Naive thymus-derived CD8-positive, alpha-beta T cell (primary cell): ENCODE data around the gene METTL16. TPM values are rescaled to one million over a fixed set of nuclear protein-coding genes. Genes with fewer than 3 reads are reported as not detected.
"Not testable (repeated sequence)": the region's sequence is repeated elsewhere in the genome, so short reads cannot be mapped to it uniquely, and the experiment has no call there.

Source experiments
- ATAC-seq, 2 donors: fragments of 150-1000 bp; cut with Tn5 transposase in 1 of 2; sonication (Bioruptor Pico), chemical (Tn5 transposase) in 1 of 2; 1 replicate in 1 of 2; 2 replicates in 1 of 2; pipeline ENCODE4 v1.10.0; 2021; ENCODE audit warnings: mild to moderate bottlenecking in 2 of 2, moderate library complexity in 2 of 2
- POLR2A ChIA-PET: fragments of 350-600 bp; sonication (Branson Sonifier 250); formaldehyde crosslinking; loops from one replicate; lab custom pipeline; 2021; ENCODE audit warnings: antibody characterized with exemption; lab: Charles Lee
- DNase-seq, 10 donors: peaks; one replicate each; pipeline versions ENCODE4 v3.0.0 to v3.0.0-alpha.2; 2020 to 2022
- H3K27ac Mint-ChIP-seq, 10 donors: one replicate each; pipeline ENCODE4 v1.8.0; 2020 to 2022; ENCODE audit warnings: mild to moderate bottlenecking in 10 of 10, mixed read lengths in 10 of 10, moderate library complexity in 4 of 10, inconsistent platforms in 1 of 10
- H3K27me3 Mint-ChIP-seq, 5 donors: one replicate each; pipeline ENCODE4 v1.8.0; 2021 to 2022; ENCODE audit warnings: mixed read lengths in 5 of 5
- H3K36me3 Mint-ChIP-seq, 3 donors: one replicate each; pipeline ENCODE4 v1.8.0; 2020 to 2022; ENCODE audit warnings: mixed read lengths in 3 of 3, mild to moderate bottlenecking in 2 of 3, inconsistent platforms in 1 of 3
- H3K4me1 Mint-ChIP-seq, 4 donors: one replicate each; pipeline ENCODE4 v1.8.0; 2021 to 2022; ENCODE audit warnings: mixed read lengths in 4 of 4
- H3K4me3 Mint-ChIP-seq, 10 donors: one replicate each; pipeline ENCODE4 v1.8.0; 2020 to 2022; ENCODE audit warnings: mild to moderate bottlenecking in 10 of 10, mixed read lengths in 10 of 10, moderate library complexity in 6 of 10, inconsistent platforms in 1 of 10
- H3K9me3 Mint-ChIP-seq, 9 donors: one replicate each; pipeline ENCODE4 v1.8.0; 2020 to 2022; ENCODE audit warnings: mixed read lengths in 9 of 9, mild to moderate bottlenecking in 3 of 9, inconsistent platforms in 1 of 9, moderate library complexity in 1 of 9
- polyA plus RNA-seq, 3 donors: library from polyadenylated mRNA; unstranded; fragments of 300-500 nt; fragmentation: Illumina TruSeq; gene quantifications; one replicate each; pipeline ENCODE4 v1.2.3, GENCODE V29; 2021
- total RNA-seq, 8 experiments: library from RNA in 2 of 8; stranded (reverse) in 2 of 8; gene quantifications; one replicate each; pipeline ENCODE4 v1.2.3 and lab custom pipeline; 2021 to 2026

The METTL16 gene
- total and polyA plus RNA-seq, 5 experiments from 2014 or later = 18.7 to 67.2 (median 35.1) TPM

DNA sequence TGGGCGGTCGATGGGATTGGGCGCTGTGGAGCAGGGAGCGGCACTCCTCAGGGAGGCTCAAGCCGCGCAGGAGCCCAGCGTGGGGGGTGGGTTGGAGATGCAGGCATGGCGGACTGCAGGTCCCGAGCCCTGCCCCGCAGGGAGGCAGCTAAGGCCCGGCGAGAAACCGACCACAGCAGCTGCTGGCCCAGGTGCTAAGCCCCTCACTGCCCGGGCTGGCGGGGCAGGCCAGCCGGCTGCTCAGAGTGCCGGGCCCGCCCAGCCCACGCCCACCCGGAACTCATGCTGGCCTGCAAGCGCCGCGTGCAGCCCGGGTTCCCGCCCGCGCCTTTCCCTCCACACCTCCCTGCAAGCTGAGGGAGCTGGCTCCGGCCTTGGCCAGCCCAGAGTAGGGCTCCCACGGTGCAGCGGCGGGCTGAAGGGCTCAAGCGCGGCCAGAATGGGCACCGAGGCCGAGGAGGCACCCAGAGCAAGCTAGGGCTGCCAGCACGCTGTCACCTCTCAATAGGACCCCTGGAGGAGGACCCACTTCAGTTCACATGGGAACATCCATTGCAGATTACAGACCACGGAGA, 20.5 kb upstream of the METTL16 start:
- POLR2A ChIA-PET = no interaction called here
- Mint-ChIP-seq H3K36me3 (no peaks in the 10 kb centered on the region), H3K27me3 (no peaks in the 10 kb centered on the region), H3K9me3 (no peaks in the 10 kb centered on the region), H3K4me1 (peaks cover 6 to 13% (median 11%) of the 10 kb centered on the region in 4 donors), H3K27ac (no peak overlapping the region), H3K4me3 (no peak overlapping the region)
- DNase-seq = no peak
- no peak for ATAC-seq

DNA sequence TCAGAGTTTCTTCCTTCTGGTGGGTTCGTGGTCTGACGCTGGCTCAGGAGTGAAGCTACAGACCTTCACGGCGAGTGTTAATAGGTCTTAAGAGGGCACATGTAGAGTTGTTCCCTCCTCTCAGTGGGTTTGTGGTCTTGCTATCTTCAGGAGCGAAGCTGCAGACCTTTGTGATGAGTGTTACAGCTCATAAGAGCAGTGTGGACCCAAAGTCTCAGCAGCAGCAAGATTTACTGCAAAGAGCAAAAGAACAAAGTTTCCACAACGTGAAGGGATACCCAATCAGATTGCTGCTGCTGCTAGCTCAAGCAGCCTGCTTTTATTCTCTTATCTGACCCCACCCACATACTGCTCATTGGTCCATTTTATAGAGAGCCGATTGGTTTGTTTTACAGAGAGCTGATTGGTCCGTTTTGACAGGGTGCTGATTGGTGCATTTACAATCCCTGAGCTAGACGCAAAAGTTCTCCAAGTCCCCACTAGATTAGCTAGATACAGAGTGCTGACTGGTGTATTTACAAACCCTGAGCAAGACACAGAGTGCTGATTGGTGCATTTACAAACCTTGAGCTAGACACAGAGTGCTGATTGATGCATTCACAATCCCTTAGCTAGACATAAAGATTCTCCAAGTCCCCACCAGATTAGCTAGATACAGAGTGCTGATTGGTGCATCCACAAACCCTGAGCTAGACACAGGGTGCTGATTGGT, 19.7 kb upstream of the METTL16 start:
- POLR2A ChIA-PET = interaction anchor here (1.1 kb wide), 1 partner anchor 20 kb away, joined by 3 read pairs; the partner anchor contains the start of gene METTL16

DNA sequence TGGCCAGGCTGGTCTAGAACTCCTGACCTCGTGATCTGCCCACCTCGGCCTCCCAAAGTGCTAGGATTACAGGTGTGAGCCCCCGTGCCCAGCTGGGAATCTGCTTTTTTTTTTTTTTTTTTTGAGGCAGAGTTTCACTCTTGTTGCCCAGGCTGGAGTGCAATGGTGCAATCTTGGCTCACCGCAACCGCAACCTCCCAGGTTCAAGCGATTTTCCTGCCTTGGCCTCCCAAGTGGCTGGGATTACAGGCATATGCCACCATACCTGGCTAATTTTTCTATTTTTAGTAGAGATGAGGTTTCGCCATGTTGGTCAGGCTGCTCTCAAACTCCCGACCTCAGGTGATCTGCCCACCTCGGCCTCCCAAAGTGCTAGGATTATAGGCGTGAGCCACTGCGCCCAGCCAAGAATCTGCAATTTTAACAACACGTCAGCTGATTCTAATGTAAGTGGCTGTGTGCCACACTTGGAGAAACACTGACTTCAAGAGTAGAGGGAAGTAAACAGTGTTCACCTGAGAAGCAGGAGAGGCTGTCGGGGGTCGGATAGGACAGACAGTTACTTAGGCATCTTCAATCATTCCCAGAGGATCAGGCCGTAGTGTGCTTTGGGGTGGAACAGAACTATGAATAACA, 10.2 kb upstream of the METTL16 start:
- H3K27ac Mint-ChIP-seq, POLR2A ChIA-PET, H3K4me1 Mint-ChIP-seq, ATAC-seq, H3K9me3 Mint-ChIP-seq, DNase-seq, H3K27me3 Mint-ChIP-seq, H3K4me3 Mint-ChIP-seq, H3K36me3 Mint-ChIP-seq: not testable (repeated sequence)

More for the DNA sequence above, 19.7 kb upstream of the METTL16 start:
- ATAC-seq (peak; percentile 63 to 88), DNase-seq (peak in 7 of 10 donors; percentile 24 to 63 (median 29))
- peaks cover 6 to 13% (median 11%) of the 10 kb centered on the region in 4 donors for H3K4me1 Mint-ChIP-seq
- not testable (repeated sequence) for H3K36me3 Mint-ChIP-seq, H3K9me3 Mint-ChIP-seq, H3K27me3 Mint-ChIP-seq
- peak overlapping the region; percentile 62 to 87 (median 73) for H3K4me3 Mint-ChIP-seq
- H3K27ac Mint-ChIP-seq = peak overlapping the region; percentile 56 to 89 (median 76)

DNA sequence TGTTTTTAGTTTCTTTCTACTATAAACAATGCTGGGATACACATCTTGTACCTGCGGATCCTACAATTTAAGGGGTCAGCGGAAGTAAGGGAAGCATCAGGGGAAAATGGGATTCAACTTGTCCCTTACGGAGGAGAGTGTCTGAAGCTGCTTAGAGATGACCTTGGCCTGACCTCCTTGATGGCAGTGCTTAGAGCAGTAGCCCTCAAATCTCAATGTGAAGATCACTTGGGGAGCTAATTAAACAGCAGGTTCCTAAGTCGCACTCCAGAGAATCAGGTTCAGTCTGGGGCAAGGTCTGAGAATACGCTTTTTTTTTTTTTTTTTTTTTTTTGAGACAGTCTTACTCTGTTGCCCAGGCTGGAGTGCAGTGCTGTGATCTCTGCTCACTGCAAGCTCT, 9.6 kb upstream of the METTL16 start:
- POLR2A ChIA-PET = no interaction called here
- no peak for ATAC-seq
- peaks cover 0 to 1% (median 0%) of the 10 kb centered on the region in 5 donors for H3K27me3 Mint-ChIP-seq
- no peak overlapping the region for H3K27ac Mint-ChIP-seq
- no peaks in the 10 kb centered on the region for H3K36me3 Mint-ChIP-seq
- DNase-seq = no peak
- no peak overlapping the region for H3K4me3 Mint-ChIP-seq
- H3K9me3 Mint-ChIP-seq = no peaks in the 10 kb centered on the region
- H3K4me1 Mint-ChIP-seq = no peaks in the 10 kb centered on the region

DNA sequence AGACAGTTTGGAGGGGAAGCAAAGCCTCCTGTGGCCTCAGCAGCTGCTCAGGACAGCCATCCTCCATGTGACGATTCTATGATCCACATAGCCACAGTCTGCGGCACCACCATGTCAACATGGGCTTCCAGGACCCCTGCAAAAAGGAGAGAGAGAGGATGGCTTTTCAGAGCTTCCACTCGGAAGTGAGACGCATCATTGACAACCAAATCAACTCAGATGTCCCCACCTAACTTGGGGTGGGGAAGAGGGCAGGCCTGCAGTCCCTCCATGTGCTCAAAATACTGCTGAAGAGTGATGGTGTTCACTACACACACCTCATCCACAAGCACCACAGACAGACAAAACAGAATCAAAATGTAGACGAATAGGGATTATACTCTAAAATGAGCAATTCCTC, 5.9 kb upstream of the METTL16 start:
- H3K4me1 Mint-ChIP-seq = peaks cover 0 to 3% (median 0%) of the 10 kb centered on the region in 4 donors
- DNase-seq = no peak
- H3K4me3 Mint-ChIP-seq = no peak overlapping the region
- POLR2A ChIA-PET = no interaction called here
- no peak for ATAC-seq
- no peaks in the 10 kb centered on the region for H3K36me3 Mint-ChIP-seq
- no peaks in the 10 kb centered on the region for H3K9me3 Mint-ChIP-seq
- H3K27ac Mint-ChIP-seq = no peak overlapping the region
- peaks cover 0 to 1% (median 0%) of the 10 kb centered on the region in 5 donors for H3K27me3 Mint-ChIP-seq

DNA sequence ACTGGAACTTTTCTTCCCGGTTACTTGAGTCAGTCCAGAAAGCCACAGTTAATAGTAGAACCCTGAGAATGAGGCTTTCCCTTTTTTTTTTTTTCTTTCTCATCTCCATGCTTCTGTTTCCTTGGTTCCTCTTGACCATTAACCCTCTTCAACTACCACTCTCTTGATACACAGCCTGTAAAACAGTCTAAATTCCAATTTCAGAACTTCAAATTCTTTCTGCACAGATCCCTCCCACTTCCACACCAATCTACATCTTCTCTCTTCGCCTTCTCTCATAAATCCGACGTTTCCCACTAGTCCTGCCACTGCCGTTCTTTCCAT, 588 bp downstream of the METTL16 start:
- Mint-ChIP-seq H3K27me3 (no peaks in the 10 kb centered on the region), H3K4me3 (no peak overlapping the region), H3K4me1 (peaks cover 12 to 17% (median 14%) of the 10 kb centered on the region in 4 donors), H3K36me3 (peaks cover 0 to 14% (median 5%) of the 10 kb centered on the region in 3 donors), H3K9me3 (no peaks in the 10 kb centered on the region), H3K27ac (no peak overlapping the region)
- no peak for ATAC-seq
- POLR2A ChIA-PET = interaction anchor here (0.5 to 3.2 kb wide), 13 partner anchors 13 to 1200 kb away, joined by 3 to 22 read pairs (median 4); partner anchors contain the start of gene PAFAH1B1
- DNase-seq = no peak

DNA sequence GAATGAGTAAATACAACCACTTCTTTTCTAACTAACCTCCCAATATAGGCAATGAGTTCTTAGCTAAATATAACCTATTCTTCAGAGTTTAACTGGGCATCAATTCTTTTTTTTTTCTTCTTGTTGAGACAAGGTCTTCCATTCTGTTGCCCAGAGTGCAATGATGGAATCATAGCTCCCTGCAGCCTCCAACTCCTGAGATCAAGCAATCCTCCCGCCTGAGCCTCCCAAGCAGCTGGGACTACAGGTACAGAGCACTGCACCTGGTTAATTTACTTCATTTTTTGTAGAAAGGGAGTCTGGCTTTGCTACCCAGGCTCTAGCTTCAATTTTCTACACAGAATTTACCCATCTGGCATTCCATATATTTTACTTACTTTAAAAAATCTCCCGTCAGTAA, 1.1 kb downstream of the METTL16 start:
- POLR2A ChIA-PET = interaction anchor here (1.8 to 3.2 kb wide), 3 partner anchors 24 to 111 kb away, joined by 6 to 22 read pairs (median 9); partner anchors contain the start of gene PAFAH1B1
- Mint-ChIP-seq H3K9me3 (no peaks in the 10 kb centered on the region), H3K4me1 (peaks cover 18 to 22% (median 18%) of the 10 kb centered on the region in 4 donors), H3K4me3 (no peak overlapping the region), H3K27ac (peak overlapping the region in 2 of 10 donors; percentile 74 to 75), H3K27me3 (no peaks in the 10 kb centered on the region), H3K36me3 (peaks cover 5 to 19% (median 10%) of the 10 kb centered on the region in 3 donors)
- ATAC-seq (no peak), DNase-seq (no peak)

DNA sequence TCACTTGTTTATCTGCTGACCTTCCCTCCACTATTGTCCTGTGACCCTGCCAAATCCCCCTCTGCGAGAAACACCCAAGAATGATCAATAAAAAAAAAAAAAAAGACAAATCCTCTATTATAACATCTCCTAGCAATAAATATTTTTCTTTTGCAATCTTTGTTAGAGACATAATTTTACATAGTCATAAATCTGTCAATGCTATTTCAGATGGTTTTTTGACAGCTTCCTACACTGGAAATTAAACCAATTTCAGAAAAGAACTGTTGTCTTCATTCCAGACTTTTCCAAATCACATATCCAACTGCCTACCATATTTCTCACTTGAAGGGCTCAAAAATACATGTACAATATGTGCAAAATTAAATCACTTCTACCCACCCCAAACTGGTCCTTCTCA, 3.7 kb downstream of the METTL16 start:
- H3K4me1 Mint-ChIP-seq = peaks cover 22 to 33% (median 28%) of the 10 kb centered on the region in 4 donors
- H3K4me3 Mint-ChIP-seq = peak overlapping the region in 3 of 10 donors; percentile 1 to 41 (median 22)
- ATAC-seq = no peak
- H3K36me3 Mint-ChIP-seq = peaks cover 10 to 27% (median 17%) of the 10 kb centered on the region in 3 donors
- POLR2A ChIA-PET = no interaction called here
- no peaks in the 10 kb centered on the region for H3K27me3 Mint-ChIP-seq
- DNase-seq = no peak
- peak overlapping the region in 5 of 10 donors; percentile 6 to 61 (median 51) for H3K27ac Mint-ChIP-seq
- no peaks in the 10 kb centered on the region for H3K9me3 Mint-ChIP-seq

DNA sequence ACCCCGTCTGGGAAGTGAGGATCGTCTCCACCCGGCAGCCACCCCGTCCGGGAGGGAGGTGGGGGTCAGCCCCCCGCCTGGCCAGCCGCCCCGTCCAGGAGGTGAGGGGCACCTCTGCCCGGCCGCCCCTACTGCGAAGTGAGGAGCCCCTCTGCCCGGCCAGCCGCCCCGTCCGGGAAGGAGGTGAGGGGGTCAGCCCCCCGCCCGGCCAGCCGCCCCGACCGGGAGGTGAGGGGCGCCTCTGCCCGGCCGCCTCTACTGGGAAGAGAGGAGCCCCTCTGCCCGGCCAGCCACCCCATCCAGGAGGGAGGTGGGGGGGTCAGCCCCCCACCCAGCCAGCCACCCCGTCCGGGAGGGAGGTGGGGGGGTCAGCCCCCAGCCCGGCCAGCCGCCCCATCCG, 4.7 kb downstream of the METTL16 start:
- peaks cover 13 to 37% (median 17%) of the 10 kb centered on the region in 3 donors for H3K36me3 Mint-ChIP-seq
- H3K27ac Mint-ChIP-seq, H3K9me3 Mint-ChIP-seq, POLR2A ChIA-PET, DNase-seq, H3K4me3 Mint-ChIP-seq, H3K27me3 Mint-ChIP-seq, ATAC-seq: not testable (repeated sequence)
- peaks cover 23 to 35% (median 31%) of the 10 kb centered on the region in 4 donors for H3K4me1 Mint-ChIP-seq

DNA sequence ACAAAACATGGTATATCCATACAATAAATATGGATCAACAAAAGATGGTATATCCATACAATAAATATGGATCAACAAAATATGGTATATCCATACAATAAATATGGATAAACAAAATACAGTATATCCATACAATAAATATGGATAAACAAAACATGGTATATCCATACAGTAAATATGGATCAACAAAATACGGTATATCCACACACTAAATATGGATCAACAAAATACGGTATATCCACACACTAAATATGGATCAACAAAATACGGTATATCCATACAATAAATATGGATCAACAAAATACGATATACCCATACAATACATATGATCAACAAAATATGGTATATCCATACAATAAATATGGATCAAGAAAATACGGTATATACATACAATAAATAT, 8.1 kb downstream of the METTL16 start:
- POLR2A ChIA-PET = no interaction called here
- no peak overlapping the region for H3K4me3 Mint-ChIP-seq
- DNase-seq = no peak
- H3K4me1 Mint-ChIP-seq = peaks cover 19 to 33% (median 27%) of the 10 kb centered on the region in 4 donors
- no peak overlapping the region for H3K27ac Mint-ChIP-seq
- H3K36me3 Mint-ChIP-seq = peaks cover 17 to 64% (median 19%) of the 10 kb centered on the region in 3 donors
- ATAC-seq = no peak
- no peaks in the 10 kb centered on the region for H3K27me3 Mint-ChIP-seq
- H3K9me3 Mint-ChIP-seq = no peaks in the 10 kb centered on the region

DNA sequence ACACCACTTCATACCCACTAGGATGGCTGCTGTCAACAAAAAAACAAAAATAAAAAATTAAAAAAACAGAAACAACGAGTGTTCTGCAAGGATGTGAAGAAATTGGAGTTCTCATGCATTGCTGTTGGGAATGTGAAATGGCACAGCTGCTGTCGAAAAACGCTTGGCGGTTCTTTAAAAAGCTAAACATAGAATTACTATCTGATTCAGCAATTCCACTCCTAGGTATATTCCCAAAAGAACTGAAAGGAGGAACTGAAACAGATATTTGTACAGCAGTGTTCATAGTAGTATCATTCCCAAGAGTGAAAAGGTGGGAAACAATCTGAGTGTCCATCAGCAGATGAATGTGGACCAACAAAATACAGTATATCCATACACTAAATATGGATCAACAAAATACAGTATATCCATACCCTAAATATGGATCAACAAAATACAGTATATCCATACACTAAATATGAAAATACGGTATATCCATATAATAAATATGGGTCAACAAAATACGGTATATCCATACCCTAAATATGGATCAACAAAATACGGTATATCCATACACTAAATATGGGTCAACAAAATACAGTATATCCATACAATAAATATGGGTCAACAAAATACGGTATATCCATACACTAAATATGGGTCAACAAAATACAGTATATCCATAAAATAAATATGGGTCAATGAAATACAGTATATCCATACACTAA, 8.7 kb downstream of the METTL16 start:
- H3K4me3 Mint-ChIP-seq = no peak overlapping the region
- POLR2A ChIA-PET = no interaction called here
- H3K9me3 Mint-ChIP-seq = no peaks in the 10 kb centered on the region
- H3K4me1 Mint-ChIP-seq = peaks cover 14 to 27% (median 21%) of the 10 kb centered on the region in 4 donors
- H3K27ac Mint-ChIP-seq = no peak overlapping the region
- DNase-seq = no peak
- H3K27me3 Mint-ChIP-seq = no peaks in the 10 kb centered on the region
- peaks cover 12 to 64% (median 19%) of the 10 kb centered on the region in 3 donors for H3K36me3 Mint-ChIP-seq
- no peak for ATAC-seq

DNA sequence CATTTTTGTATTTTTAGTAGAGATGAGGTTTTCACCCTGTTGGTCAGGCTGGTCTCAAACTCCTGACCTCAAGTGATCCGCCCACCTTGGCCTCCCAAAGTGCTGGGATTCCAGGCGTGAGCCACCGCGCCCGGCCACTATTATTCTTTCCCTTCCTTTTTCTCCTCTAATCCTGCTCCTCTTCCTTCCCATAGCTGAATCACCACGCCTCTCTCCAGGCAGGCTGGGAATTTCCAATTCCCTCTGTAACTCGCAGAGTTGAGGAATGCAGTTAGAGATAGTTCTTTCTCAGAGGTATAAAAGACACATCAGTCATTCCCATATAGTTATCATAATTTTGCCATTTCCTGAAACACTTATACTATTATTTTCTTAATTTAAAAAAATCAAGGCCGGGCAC, 11.2 kb downstream of the METTL16 start:
- POLR2A ChIA-PET = no interaction called here
- Mint-ChIP-seq H3K27ac (peak overlapping the region in 1 of 10 donors; percentile 62), H3K36me3 (peaks cover 6 to 79% (median 13%) of the 10 kb centered on the region in 3 donors)

More for the DNA sequence above, 11.2 kb downstream of the METTL16 start:
- DNase-seq = no peak
- peaks cover 10 to 25% (median 14%) of the 10 kb centered on the region in 4 donors for H3K4me1 Mint-ChIP-seq
- H3K9me3 Mint-ChIP-seq = no peaks in the 10 kb centered on the region
- no peaks in the 10 kb centered on the region for H3K27me3 Mint-ChIP-seq
- H3K4me3 Mint-ChIP-seq = no peak overlapping the region
- ATAC-seq = no peak
